ENCODE results near the gene JAM3. TPM values are rescaled to one million over a fixed set of nuclear protein-coding genes. Genes with fewer than 3 reads are reported as not detected.
A peak's percentile ranks its signal among the peaks of the same experiment; 100 is the strongest.

The JAM3 gene
- total RNA-seq, 1 experiment from 2014 or later: 9.0 TPM

DNA sequence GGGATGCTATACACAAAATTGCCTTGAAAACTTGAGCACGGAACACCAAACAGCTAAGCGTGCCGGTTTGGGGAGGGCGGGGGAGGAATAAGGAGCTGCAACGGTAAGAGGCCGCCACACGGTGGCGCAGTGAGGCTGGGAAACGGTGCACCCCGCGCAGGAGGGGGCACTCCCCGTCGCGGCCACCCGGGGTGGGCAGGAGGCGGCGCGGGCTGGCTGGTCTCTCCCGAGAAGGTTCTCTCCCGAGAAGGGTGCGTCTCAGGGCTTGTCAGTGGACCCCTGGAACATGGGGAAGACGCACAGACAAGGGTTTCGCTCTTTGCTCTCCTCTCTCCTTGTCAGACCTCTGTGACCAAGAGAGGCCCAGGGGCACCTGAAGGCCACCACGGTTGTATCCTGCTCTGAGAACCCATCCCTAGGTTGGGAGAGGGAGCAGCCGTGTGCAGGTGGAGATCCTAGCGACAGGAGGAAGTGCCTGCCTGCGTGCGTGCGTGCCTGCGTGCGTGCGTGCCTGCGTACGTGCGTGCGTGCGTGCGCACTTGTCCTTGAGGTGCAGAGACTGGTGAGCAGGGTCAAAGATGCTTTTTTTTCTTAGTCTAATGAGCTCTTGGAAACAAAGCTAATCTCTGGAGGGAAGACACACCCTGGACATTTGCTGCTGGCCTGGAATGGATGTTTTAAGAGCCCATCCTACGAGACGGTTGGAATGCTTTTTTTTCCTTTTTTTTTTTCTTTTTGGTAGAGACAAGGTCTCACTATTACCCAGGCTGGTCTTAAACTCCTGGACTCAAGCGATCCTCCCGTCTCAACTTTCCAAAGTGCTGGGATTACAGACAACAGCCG is 18.1 kb upstream of the JAM3 start:
- no TSS peak for BruUV-seq (replicated peaks)
- no peak overlapping the region for H3K27ac ChIP-seq (ENCODE audit: low read depth, low read length, poor library complexity, severe bottlenecking)
- DNase-seq (ENCODE audit: low spot score): peak; percentile 78
- H3K27me3 ChIP-seq (replicated peaks; ENCODE audit: insufficient read depth, low read depth, low read length, poor library complexity): no peaks in the 10 kb centered on the region
- intact Hi-C loops (cut with micrococcal nuclease; ENCODE audit: unreplicated experiment): loop anchor here (1.0 to 2.0 kb wide), 2 partner anchors 89 to 124 kb away; no protein-coding TSS in a partner anchor
- CTCF ChIA-PET: interaction anchor here (0.6 to 1.2 kb wide), 10 partner anchors 10 to 858 kb away, joined by 3 to 8 read pairs (median 3); no protein-coding TSS in a partner anchor
- TF ChIP-seq EZH2 (IDR thresholded peaks at IDR 0.05; ENCODE audit: borderline replicate concordance, low read depth, low read length, poor library complexity, severe bottlenecking): no peak
- TF ChIP-seq, protein P1, sequence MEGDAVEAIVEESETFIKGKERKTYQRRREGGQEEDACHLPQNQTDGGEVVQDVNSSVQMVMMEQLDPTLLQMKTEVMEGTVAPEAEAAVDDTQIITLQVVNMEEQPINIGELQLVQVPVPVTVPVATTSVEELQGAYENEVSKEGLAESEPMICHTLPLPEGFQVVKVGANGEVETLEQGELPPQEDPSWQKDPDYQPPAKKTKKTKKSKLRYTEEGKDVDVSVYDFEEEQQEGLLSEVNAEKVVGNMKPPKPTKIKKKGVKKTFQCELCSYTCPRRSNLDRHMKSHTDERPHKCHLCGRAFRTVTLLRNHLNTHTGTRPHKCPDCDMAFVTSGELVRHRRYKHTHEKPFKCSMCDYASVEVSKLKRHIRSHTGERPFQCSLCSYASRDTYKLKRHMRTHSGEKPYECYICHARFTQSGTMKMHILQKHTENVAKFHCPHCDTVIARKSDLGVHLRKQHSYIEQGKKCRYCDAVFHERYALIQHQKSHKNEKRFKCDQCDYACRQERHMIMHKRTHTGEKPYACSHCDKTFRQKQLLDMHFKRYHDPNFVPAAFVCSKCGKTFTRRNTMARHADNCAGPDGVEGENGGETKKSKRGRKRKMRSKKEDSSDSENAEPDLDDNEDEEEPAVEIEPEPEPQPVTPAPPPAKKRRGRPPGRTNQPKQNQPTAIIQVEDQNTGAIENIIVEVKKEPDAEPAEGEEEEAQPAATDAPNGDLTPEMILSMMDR (conservative IDR thresholded peaks at IDR 0.05; ENCODE audit: low read depth, low read length): peak; percentile 98
- peaks cover 13% of the 10 kb centered on the region for H3K4me1 ChIP-seq (ENCODE audit: insufficient read depth, low read length, poor library complexity, severe bottlenecking)
- H3K36me3 ChIP-seq (ENCODE audit: insufficient read depth, low read length, poor library complexity, severe bottlenecking): no peaks in the 10 kb centered on the region
- no peaks in the 10 kb centered on the region for H3K9me3 ChIP-seq (ENCODE audit: low read depth, low read length, poor library complexity, severe bottlenecking)
- POLR2A ChIA-PET (ENCODE audit: low non-redundant PET): no interaction called here
- H3K4me3 ChIP-seq (ENCODE audit: low read depth, low read length, poor library complexity, severe bottlenecking): no peak overlapping the region

DNA sequence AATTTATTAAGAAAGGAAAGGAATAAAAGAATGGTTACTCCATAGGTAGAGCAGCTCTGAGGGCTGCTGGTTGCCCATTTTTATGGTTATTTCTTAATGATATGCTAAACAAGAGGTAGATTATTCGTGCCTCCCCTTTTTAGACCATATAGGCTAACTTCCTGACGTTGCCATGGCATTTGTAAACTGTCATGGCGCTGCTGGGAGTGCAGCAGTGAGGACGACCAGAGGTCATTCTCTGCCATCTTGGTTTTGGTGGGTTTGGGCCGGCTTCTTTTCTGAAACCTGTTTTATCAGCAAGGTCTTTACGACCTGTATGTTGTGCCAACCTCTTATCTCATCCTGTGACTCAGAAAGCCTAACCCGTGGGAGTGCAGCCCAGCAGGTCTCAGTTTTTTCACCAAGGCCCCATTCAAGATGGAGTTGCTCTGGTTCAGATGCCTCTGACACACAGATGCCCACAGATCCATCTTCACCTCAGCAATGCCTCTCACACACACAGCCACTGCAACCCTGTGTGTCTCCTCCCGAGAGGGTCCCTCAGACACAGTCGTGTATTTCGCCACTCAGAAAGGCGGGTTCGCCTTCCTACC is 16.4 kb upstream of the JAM3 start:
- H3K27me3 ChIP-seq (replicated peaks; ENCODE audit: insufficient read depth, low read depth, low read length, poor library complexity): no peaks in the 10 kb centered on the region
- POLR2A ChIA-PET (ENCODE audit: low non-redundant PET): no interaction called here
- H3K4me1 ChIP-seq (ENCODE audit: insufficient read depth, low read length, poor library complexity, severe bottlenecking): peaks cover 10% of the 10 kb centered on the region
- no peaks in the 10 kb centered on the region for H3K9me3 ChIP-seq (ENCODE audit: low read depth, low read length, poor library complexity, severe bottlenecking)
- CTCF ChIA-PET: no interaction called here
- H3K36me3 ChIP-seq (ENCODE audit: insufficient read depth, low read length, poor library complexity, severe bottlenecking): no peaks in the 10 kb centered on the region
- DNase-seq (ENCODE audit: low spot score): no peak
- TF ChIP-seq, protein P1 (conservative IDR thresholded peaks at IDR 0.05; ENCODE audit: low read depth, low read length): no peak
- no peak for TF ChIP-seq EZH2 (IDR thresholded peaks at IDR 0.05; ENCODE audit: borderline replicate concordance, low read depth, low read length, poor library complexity, severe bottlenecking)
- H3K27ac ChIP-seq (ENCODE audit: low read depth, low read length, poor library complexity, severe bottlenecking): no peak overlapping the region
- no peak overlapping the region for H3K4me3 ChIP-seq (ENCODE audit: low read depth, low read length, poor library complexity, severe bottlenecking)
- intact Hi-C loops (cut with micrococcal nuclease; ENCODE audit: unreplicated experiment): no loop called here
- BruUV-seq (replicated peaks): no TSS peak

DNA sequence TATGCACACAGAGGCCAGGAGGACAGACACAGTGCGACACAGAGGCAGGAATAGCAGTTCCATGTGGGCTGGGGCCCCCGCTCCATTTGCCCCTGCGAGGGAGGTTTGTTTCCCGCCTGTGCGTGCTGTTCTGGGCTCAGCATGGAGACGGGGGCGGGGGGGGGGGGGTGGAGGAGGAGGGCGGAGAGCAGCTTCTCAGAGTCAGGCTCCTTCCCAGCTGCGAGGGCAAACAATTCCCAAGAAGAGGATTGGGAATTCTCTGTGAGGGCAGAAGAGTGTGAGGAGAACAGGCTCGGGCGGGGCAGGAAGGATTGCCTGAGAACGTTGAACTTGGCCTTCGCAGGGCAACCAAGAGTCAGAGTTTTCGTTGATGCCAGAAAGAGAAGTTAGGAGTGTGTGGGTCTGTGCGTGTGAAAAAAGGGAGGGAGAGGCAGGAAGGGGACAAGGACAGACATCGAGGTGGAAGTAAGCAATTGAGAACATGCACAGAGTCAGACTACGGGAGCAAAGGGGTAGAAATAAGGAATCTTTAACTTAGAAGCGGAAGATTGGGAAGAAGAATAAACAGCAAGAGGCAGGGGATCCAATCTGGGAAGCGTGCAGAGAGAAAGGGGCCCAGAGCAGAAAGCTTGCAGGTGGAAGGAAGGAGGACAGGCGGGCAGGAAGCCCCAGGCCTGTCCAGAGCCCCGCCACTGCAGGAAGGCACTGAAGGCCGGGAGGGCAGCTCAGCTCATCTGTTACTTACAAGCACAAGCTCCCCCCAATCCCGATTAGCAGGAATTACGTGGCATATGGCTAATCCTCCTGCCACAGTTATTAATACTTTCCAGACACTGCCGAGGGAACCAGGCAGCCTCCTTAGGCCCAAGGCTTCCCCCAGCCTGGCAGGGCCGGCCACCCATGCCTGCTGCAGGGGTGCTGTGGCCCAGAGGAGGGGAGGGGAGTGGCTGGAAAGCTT is 15.6 kb upstream of the JAM3 start:
- intact Hi-C loops (cut with micrococcal nuclease; ENCODE audit: unreplicated experiment): no loop called here
- no peak overlapping the region for H3K27ac ChIP-seq (ENCODE audit: low read depth, low read length, poor library complexity, severe bottlenecking)
- H3K4me1 ChIP-seq (ENCODE audit: insufficient read depth, low read length, poor library complexity, severe bottlenecking): peaks cover 4% of the 10 kb centered on the region
- no peaks in the 10 kb centered on the region for H3K36me3 ChIP-seq (ENCODE audit: insufficient read depth, low read length, poor library complexity, severe bottlenecking)
- TF ChIP-seq EZH2 (IDR thresholded peaks at IDR 0.05; ENCODE audit: borderline replicate concordance, low read depth, low read length, poor library complexity, severe bottlenecking): no peak
- TF ChIP-seq, protein P1 (conservative IDR thresholded peaks at IDR 0.05; ENCODE audit: low read depth, low read length): no peak
- CTCF ChIA-PET: no interaction called here
- no peak for DNase-seq (ENCODE audit: low spot score)
- POLR2A ChIA-PET (ENCODE audit: low non-redundant PET): no interaction called here
- no peaks in the 10 kb centered on the region for H3K9me3 ChIP-seq (ENCODE audit: low read depth, low read length, poor library complexity, severe bottlenecking)
- no peak overlapping the region for H3K4me3 ChIP-seq (ENCODE audit: low read depth, low read length, poor library complexity, severe bottlenecking)
- no TSS peak for BruUV-seq (replicated peaks)
- H3K27me3 ChIP-seq (replicated peaks; ENCODE audit: insufficient read depth, low read depth, low read length, poor library complexity): no peaks in the 10 kb centered on the region

Measured in A673 (cell line).